HepG2 (cell line): Measurements from ENCODE around the gene LRRC8D.

Experiments
- FOSL1 ChIP-seq: sonication (generic); formaldehyde crosslinking; IDR thresholded peaks from 2 replicates; pipeline ENCODE4 v1.9.0; 2021; ENCODE audit warnings: missing genetic modification reagents, borderline replicate concordance
- HOXA7 ChIP-seq: sonication (generic); formaldehyde crosslinking; IDR thresholded peaks from 2 replicates; pipeline ENCODE4 v1.8.1; 2022; ENCODE audit warnings: mild to moderate bottlenecking, missing genetic modification reagents, moderate library complexity
- MAFF ChIP-seq: IDR thresholded peaks from 2 replicates; pipeline ENCODE4 v1.6.1; 2011; ENCODE audit warnings: low read depth, low read length, improper control_type of control experiment
- ZBTB7A ChIP-seq: sonication (generic); formaldehyde crosslinking; IDR thresholded peaks from 2 replicates; pipeline ENCODE4 v1.8.0; 2022; ENCODE audit warnings: mild to moderate bottlenecking, missing genetic modification reagents
- ZBTB7B ChIP-seq: sonication (generic); formaldehyde crosslinking; IDR thresholded peaks from 2 replicates; pipeline ENCODE4 v1.4.0; 2020; ENCODE audit warnings: missing genetic modification reagents
- ZNF10 ChIP-seq: sonication (generic); formaldehyde crosslinking; IDR thresholded peaks from 2 replicates; pipeline ENCODE4 v1.4.0; 2020; ENCODE audit warnings: mild to moderate bottlenecking, low read depth, missing genetic modification reagents, borderline replicate concordance
- TF ChIP-seq, protein P1 (sequence below): sonication (generic); formaldehyde crosslinking; IDR thresholded peaks from 2 replicates; pipeline ENCODE4 v1.8.1; 2023; ENCODE audit warnings: missing genetic modification reagents, mild to moderate bottlenecking, borderline replicate concordance

DNA sequence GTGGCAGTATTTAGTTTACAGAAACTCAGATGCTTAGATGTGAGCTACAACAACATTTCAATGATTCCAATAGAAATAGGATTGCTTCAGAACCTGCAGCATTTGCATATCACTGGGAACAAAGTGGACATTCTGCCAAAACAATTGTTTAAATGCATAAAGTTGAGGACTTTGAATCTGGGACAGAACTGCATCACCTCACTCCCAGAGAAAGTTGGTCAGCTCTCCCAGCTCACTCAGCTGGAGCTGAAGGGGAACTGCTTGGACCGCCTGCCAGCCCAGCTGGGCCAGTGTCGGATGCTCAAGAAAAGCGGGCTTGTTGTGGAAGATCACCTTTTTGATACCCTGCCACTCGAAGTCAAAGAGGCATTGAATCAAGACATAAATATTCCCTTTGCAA lies 114.4 kb downstream of the LRRC8D start:
- TF ChIP-seq ZBTB7A (CRISPR knock-in tag): no peak
- TF ChIP-seq MAFF: no peak
- TF ChIP-seq ZNF10: no peak
- TF ChIP-seq HOXA7 (CRISPR knock-in tag): no peak
- no peak for TF ChIP-seq ZBTB7B (CRISPR knock-in tag)
- TF ChIP-seq FOSL1 (CRISPR knock-in tag): no peak
- TF ChIP-seq, protein P1, sequence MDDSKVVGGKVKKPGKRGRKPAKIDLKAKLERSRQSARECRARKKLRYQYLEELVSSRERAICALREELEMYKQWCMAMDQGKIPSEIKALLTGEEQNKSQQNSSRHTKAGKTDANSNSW (CRISPR knock-in tag): no peak
